ENCODE results near the gene TMEM18. TPM values are rescaled to one million over a fixed set of nuclear protein-coding genes. Genes with fewer than 3 reads are reported as not detected.
"Not testable (repeated sequence)": the region's sequence is repeated elsewhere in the genome, so short reads cannot be mapped to it uniquely, and the experiment has no call there.

Gene TMEM18
- total RNA-seq, 1 donor from 2014 or later = 23.3 TPM

DNA sequence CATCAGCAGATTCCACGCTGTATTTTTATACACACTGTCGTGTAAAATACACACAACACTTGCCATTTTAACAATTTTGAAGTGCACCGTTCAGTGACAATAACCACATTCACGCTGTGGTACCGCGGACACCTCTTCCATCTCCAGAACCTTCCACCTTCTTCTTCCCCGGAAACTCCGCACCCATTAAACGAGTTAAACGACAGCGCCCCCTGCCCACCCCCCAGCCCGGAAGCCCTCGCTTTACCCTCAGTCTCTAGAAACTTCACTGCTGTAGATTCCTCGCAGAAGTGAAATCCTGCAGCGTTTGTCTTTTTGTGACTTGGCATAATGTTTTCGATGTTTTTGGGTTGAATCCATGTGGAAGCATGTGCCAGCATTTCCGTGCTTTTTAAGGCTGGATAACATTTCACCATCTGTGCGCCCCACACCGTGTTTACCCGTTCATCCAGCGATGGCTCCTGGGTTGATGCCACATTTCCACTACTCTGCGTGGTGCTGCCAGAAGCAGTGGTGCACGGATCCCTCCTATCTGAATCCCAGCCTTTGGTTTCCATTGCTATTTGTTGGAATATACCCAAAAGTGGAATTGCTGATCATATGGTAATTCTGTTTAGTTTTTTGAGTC is 32.0 kb upstream of the TMEM18 start:
- DNase-seq (ENCODE audit: low spot score) = no peak
- intact Hi-C loops (cut with micrococcal nuclease) = no loop called here
- Mint-ChIP-seq H3K4me3 (no peak overlapping the region), H3K36me3 (ENCODE audit: low read depth) (no peaks in the 10 kb centered on the region), H3K27ac (no peak overlapping the region), H3K4me1 (ENCODE audit: low read depth) (no peaks in the 10 kb centered on the region), H3K9me3 (no peaks in the 10 kb centered on the region), H3K27me3 (ENCODE audit: insufficient read depth) (peaks cover 4% of the 10 kb centered on the region)

DNA sequence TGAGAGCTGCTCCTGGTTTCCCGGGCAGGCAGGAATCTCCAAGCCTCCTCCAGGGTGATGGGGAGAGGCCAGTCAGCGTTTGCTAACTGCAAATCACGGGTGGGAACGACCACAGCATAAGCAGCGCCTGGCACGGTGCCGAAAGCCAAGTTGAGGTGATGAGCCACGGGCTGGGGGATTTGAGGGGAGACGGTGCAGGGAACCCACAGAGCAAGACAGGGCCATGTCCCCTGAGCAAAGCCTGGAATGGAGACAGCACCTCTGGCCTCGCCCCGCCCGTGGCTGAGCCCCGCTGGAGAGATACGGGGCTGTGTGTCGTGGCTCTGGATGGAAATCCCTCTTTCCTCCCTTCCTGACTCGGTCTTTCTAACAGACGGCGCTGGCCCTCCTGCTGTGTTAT is 31.5 kb upstream of the TMEM18 start:
- no peak for DNase-seq (ENCODE audit: low spot score)
- Mint-ChIP-seq H3K27ac (no peak overlapping the region), H3K9me3 (no peaks in the 10 kb centered on the region), H3K4me1 (ENCODE audit: low read depth) (no peaks in the 10 kb centered on the region), H3K4me3 (no peak overlapping the region), H3K27me3 (ENCODE audit: insufficient read depth) (peaks cover 4% of the 10 kb centered on the region), H3K36me3 (ENCODE audit: low read depth) (no peaks in the 10 kb centered on the region)
- intact Hi-C loops (cut with micrococcal nuclease) = no loop called here

DNA sequence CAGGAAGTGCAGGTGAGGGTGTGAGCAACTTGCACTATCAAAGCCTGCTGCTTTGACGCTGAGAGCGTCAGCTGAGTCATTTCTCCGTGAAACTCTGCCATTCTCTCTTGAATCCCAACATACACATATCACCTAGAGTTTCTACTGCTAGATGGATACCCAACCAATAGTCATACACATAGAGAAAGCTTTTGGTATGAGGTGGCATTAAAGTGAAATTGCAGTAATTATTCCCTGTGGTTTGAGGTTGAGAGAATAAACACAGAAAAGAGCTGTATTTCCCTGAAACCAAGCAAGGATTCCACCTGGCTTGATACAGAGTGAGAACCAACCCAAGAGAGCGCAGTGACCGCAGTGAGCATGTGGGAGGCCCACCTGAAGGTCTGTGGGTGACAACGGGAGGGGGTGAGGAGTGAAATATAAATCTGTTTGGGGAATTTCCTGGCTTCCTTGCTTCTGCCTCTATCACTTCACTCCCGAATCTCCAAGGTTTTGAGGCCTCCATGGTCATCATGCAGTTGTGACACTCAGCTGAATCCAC is 28.8 kb upstream of the TMEM18 start:
- intact Hi-C loops (cut with micrococcal nuclease) = no loop called here
- H3K4me3 Mint-ChIP-seq = no peak overlapping the region
- H3K9me3 Mint-ChIP-seq = no peaks in the 10 kb centered on the region
- H3K27me3 Mint-ChIP-seq (ENCODE audit: insufficient read depth) = peaks cover 10% of the 10 kb centered on the region
- DNase-seq (ENCODE audit: low spot score) = no peak
- H3K4me1 Mint-ChIP-seq (ENCODE audit: low read depth) = no peaks in the 10 kb centered on the region
- no peak overlapping the region for H3K27ac Mint-ChIP-seq
- no peaks in the 10 kb centered on the region for H3K36me3 Mint-ChIP-seq (ENCODE audit: low read depth)

DNA sequence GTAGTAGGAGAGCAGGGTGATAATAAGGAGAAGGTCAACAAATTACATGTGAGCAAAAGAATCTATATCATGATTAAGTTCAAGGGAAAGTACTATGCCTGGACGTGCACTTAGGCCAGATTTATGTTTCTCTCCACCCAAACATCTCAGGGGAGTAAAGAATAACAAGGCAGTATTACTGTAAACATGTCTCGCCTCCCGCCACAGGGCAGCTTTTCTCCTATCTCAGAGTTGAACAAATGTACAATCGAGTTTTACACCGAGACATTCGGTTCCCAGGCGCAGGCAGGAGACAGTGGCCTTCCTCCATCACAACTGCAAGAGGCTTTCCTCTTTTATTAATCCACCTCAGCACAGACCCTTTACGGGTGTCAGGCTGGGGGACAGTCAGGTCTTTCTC is 25.6 kb upstream of the TMEM18 start:
- intact Hi-C loops (cut with micrococcal nuclease); H3K4me1 Mint-ChIP-seq (ENCODE audit: low read depth); H3K27me3 Mint-ChIP-seq (ENCODE audit: insufficient read depth); DNase-seq (ENCODE audit: low spot score); H3K27ac Mint-ChIP-seq; H3K4me3 Mint-ChIP-seq; H3K36me3 Mint-ChIP-seq (ENCODE audit: low read depth); H3K9me3 Mint-ChIP-seq: not testable (repeated sequence)

DNA sequence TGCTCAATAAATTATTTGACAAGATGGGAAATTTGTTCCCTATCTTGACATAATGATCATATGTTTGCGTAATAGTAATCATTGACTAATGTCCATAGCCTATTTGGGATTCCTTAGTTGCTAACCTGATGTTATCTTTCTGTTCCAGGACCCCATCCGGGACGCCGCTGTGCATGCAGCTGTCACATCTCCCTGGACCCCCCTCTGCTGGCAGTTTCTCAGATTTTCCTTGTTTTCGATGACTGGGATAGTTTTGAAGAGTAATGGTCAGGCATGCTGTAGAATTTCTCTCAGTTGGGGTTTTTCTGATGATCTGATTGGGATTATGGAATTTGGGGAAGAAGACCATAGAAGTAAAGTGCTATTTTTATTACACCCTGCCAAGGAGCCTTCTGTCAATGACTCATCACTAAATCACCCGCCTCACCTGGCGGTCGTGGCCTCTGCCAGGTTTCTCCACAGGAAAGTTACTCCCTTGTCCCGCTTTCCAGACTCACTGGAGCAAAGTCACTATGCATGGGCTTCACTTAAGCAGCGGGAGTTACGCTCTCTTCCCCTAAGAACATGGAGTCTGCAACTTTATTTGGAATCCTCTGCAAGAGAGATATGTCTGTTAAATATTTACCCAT is 19.9 kb upstream of the TMEM18 start:
- no peak for DNase-seq (ENCODE audit: low spot score)
- peaks cover 6% of the 10 kb centered on the region for H3K4me1 Mint-ChIP-seq (ENCODE audit: low read depth)
- H3K36me3 Mint-ChIP-seq (ENCODE audit: low read depth) = no peaks in the 10 kb centered on the region
- H3K27ac Mint-ChIP-seq = no peak overlapping the region
- no peak overlapping the region for H3K4me3 Mint-ChIP-seq
- H3K9me3 Mint-ChIP-seq = no peaks in the 10 kb centered on the region
- intact Hi-C loops (cut with micrococcal nuclease) = no loop called here
- H3K27me3 Mint-ChIP-seq (ENCODE audit: insufficient read depth) = peaks cover 2% of the 10 kb centered on the region

DNA sequence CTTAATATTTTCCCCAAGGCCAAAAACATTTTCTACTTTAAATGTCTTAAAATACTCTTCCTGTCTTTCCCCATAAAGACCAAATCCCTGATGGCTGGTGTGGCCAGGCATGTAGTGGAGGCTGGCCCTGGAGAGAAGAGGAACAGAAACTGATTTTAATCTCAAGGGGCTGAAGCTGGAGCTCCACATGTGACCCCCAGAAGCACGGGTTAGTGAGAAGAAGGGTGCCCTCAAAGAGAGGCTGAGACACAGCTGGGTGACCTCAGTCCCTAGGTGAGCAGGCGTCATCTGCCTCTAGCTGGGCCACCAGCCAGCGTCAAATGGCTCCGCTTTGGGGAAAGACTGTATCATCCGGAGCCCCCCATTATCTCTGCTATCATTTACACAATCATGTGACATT is 19.3 kb upstream of the TMEM18 start:
- peaks cover 6% of the 10 kb centered on the region for H3K4me1 Mint-ChIP-seq (ENCODE audit: low read depth)
- intact Hi-C loops (cut with micrococcal nuclease) = no loop called here
- no peak for DNase-seq (ENCODE audit: low spot score)
- no peaks in the 10 kb centered on the region for H3K36me3 Mint-ChIP-seq (ENCODE audit: low read depth)
- no peak overlapping the region for H3K27ac Mint-ChIP-seq
- no peak overlapping the region for H3K4me3 Mint-ChIP-seq
- H3K27me3 Mint-ChIP-seq (ENCODE audit: insufficient read depth) = no peaks in the 10 kb centered on the region
- H3K9me3 Mint-ChIP-seq = no peaks in the 10 kb centered on the region

DNA sequence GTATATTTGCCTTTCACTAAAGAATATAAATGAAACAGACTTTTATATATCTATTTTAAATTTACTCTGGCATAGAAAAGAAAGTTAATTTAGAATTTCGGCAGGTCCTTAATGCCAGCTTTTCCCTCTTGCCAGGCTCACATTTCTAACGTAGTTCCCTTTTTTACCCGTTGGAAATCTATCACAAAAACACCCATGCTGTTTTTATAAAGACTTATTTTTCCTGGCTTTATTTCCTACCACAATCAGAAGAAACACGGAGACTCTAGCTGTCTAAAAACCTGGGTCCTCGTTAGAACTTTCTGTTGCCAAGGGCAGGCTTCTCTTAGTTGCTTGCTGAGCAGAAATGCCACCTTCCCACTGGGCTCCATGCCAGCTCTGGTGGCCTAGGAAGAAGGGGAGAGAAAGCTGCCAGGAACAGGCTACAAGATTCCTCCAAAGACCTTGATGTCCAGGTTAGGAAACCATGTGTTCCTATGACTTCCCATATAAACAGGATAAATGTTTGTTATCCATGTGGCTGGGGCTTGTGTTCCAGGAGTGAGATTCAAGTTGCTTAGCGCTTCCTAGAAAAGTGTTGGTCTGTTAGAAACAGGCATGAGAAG is 17.8 kb upstream of the TMEM18 start:
- intact Hi-C loops (cut with micrococcal nuclease) = no loop called here
- Mint-ChIP-seq H3K36me3 (ENCODE audit: low read depth) (no peaks in the 10 kb centered on the region), H3K9me3 (no peaks in the 10 kb centered on the region), H3K27me3 (ENCODE audit: insufficient read depth) (peaks cover 2% of the 10 kb centered on the region), H3K27ac (no peak overlapping the region), H3K4me1 (ENCODE audit: low read depth) (peaks cover 6% of the 10 kb centered on the region), H3K4me3 (no peak overlapping the region)
- no peak for DNase-seq (ENCODE audit: low spot score)

DNA sequence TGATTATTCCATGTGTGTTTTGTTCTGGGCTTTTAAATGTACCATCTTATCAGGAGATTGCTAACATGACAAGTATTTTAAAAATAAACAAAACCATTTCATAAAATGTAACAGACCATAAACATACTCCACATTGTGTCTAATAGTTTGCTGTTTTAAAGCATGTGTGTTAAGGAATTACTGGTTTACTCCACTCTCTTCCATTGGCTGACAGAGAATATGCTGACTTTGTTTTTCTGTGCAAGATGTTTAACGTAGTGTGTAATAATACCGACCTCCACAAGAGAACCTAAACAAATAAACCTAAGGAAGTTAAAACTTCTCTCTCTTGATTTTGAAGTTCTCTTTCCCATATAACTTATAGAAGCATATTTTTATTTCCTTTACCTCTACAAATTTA is 17.0 kb upstream of the TMEM18 start:
- no peak overlapping the region for H3K27ac Mint-ChIP-seq
- peaks cover 2% of the 10 kb centered on the region for H3K27me3 Mint-ChIP-seq (ENCODE audit: insufficient read depth)

DNA sequence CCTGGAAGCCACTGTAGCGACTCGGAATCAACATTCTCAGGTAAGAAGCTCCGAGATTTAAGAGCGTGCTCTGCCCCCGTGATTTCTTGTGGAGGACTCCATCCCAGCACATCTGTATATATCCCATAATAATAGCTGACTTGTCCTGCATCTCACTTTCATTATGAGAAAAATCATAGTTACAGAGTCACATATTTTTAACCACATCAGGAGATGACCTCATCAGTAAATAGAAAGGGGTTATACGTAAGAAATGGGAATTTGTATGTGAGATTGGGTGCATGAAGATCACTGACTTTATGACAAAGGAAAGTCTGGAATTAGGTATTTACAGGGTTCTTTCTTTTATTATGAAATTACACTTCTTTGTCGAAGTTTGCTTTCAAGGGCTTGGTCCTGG is 16.4 kb upstream of the TMEM18 start:
- Mint-ChIP-seq H3K27me3 (ENCODE audit: insufficient read depth) (peaks cover 2% of the 10 kb centered on the region), H3K9me3 (no peaks in the 10 kb centered on the region), H3K27ac (no peak overlapping the region), H3K36me3 (ENCODE audit: low read depth) (no peaks in the 10 kb centered on the region), H3K4me3 (no peak overlapping the region), H3K4me1 (ENCODE audit: low read depth) (peaks cover 6% of the 10 kb centered on the region)
- intact Hi-C loops (cut with micrococcal nuclease) = no loop called here
- DNase-seq (ENCODE audit: low spot score) = no peak

More for the DNA sequence above, 17.0 kb upstream of the TMEM18 start:
- Mint-ChIP-seq H3K4me3 (no peak overlapping the region), H3K36me3 (ENCODE audit: low read depth) (no peaks in the 10 kb centered on the region), H3K9me3 (no peaks in the 10 kb centered on the region), H3K4me1 (ENCODE audit: low read depth) (peaks cover 6% of the 10 kb centered on the region)
- intact Hi-C loops (cut with micrococcal nuclease) = no loop called here
- DNase-seq (ENCODE audit: low spot score) = no peak

DNA sequence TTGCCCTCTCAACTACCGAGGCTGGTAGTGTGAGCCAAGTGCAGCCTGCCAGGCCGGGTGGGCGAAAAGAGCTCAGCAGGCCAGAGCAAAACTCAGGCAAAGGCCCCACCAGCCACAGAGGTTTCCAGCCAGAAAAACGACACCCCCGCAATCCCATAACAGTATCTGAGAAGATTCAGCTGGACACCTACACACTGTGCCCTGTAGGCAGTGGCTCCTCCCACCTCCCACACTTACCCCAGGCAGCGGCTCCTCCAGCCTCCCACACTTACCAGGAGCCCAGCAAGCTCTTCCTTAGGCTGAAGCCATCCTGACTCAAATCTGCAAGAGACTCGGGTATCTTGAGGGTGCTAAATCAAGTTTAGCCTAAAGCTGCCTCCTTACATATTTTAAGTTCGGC is 15.6 kb upstream of the TMEM18 start:
- intact Hi-C loops (cut with micrococcal nuclease) = no loop called here
- Mint-ChIP-seq H3K27ac (peak overlapping the region; percentile 77), H3K4me1 (ENCODE audit: low read depth) (peaks cover 6% of the 10 kb centered on the region), H3K9me3 (no peaks in the 10 kb centered on the region), H3K4me3 (no peak overlapping the region), H3K36me3 (ENCODE audit: low read depth) (no peaks in the 10 kb centered on the region), H3K27me3 (ENCODE audit: insufficient read depth) (peaks cover 7% of the 10 kb centered on the region)
- no peak for DNase-seq (ENCODE audit: low spot score)

DNA sequence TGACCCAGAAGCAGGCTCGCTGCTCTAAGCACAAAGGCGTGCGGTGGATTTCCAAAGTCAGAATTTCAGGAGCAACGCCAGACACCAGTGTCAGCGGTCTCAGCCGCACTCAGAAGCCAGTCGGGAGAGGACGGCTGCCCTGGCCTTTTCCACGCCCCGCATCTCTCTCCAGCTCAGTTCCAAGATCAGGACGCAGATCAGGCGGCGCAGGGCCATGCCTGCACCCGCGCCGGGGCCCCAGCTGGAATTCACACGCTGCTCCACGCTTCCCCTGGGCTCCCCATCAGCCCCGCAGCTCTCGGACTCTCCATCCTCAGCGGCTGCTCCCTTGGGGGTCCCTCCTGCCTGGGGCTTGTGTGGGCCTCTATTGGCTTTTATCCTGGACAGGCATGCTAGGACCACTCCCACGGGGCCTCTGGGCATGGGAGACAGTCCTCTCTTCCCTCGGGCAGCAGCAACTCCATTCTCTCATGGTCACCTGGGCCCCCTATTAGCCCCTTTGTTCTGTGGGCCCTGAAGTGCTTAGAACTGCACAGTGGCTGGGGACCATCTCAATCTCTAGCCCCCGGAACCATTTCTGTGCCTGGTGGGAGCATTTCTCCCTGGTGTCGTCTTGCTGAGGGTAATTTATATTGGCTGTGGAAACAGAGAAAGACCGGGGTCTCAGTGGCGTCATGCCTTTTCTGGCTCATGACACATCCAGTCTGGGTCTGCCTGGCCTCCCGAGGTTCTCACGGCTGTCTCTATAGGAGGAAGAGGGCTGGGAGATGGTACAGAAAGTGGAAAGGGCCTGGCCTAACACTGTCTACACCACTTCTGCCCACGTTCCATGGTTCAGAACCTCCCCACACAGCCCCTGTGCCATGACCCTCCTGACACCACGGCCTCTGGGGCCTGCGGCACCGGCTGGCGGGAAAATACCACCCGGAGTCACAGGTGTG is 14.9 kb upstream of the TMEM18 start:
- peaks cover 7% of the 10 kb centered on the region for H3K27me3 Mint-ChIP-seq (ENCODE audit: insufficient read depth)
- no peak overlapping the region for H3K27ac Mint-ChIP-seq
- H3K4me3 Mint-ChIP-seq = no peak overlapping the region
- H3K36me3 Mint-ChIP-seq (ENCODE audit: low read depth) = no peaks in the 10 kb centered on the region
- peaks cover 6% of the 10 kb centered on the region for H3K4me1 Mint-ChIP-seq (ENCODE audit: low read depth)
- no peak for DNase-seq (ENCODE audit: low spot score)
- no peaks in the 10 kb centered on the region for H3K9me3 Mint-ChIP-seq
- intact Hi-C loops (cut with micrococcal nuclease) = no loop called here

DNA sequence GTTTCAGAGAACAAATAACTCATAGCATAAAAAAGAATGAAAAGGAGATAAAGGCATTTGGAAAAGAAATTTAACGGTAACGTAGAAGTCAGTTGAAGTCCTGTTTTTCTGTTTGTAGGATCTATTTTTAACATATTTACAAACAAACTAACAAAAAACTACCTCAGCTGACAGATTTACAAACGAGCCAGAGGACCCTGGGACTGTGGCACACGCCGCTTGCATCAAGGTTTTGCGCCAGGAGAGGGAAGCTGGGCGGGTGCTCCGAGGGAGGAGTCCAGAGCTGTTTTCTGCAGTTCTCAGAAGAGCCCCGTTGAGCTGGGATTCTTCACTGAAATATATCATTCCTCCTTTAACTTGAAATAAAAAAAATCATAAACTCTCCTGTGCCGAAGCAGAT is 13.6 kb upstream of the TMEM18 start:
- Mint-ChIP-seq H3K9me3 (peaks cover 5% of the 10 kb centered on the region), H3K27me3 (ENCODE audit: insufficient read depth) (peaks cover 7% of the 10 kb centered on the region), H3K36me3 (ENCODE audit: low read depth) (no peaks in the 10 kb centered on the region), H3K4me1 (ENCODE audit: low read depth) (peaks cover 6% of the 10 kb centered on the region), H3K4me3 (no peak overlapping the region), H3K27ac (no peak overlapping the region)
- intact Hi-C loops (cut with micrococcal nuclease) = no loop called here
- DNase-seq (ENCODE audit: low spot score) = no peak

Data from activated T-helper 1 cell treated with anti-CD3 and anti-CD28 coated beads, Interleukin-12 subunit alpha, Interleukin-12 subunit beta, Interleukin-2, Interleukin-4 antibody, amounts not matched to agents 30 ng/mL and 10 ng/mL and 1 ng/mL, durations not matched to agents 14 hours and 24 hours and 36 hours (primary cell).